HG02852 (cell line): ENCODE data around the gene STX8.

Experiments
- ATAC-seq: cut with Tn5 transposase; IDR thresholded peaks from one replicate; pipeline ENCODE4 v1.9.1; 2021; ENCODE audit warnings: mild to moderate bottlenecking, moderate library complexity; ENCODE audit not compliant: unreplicated experiment

STX8 gene

GRCh38 chr17:9242497-9242881 lies 333.1 kb downstream of the STX8 start:
- no peak for ATAC-seq

GRCh38 chr17:9241774-9242496 lies 333.7 kb downstream of the STX8 start:
- no peak for ATAC-seq

- no peak for ATAC-seq
Observed at GRCh38 chr17:9241371-9241712, 334.3 kb downstream of the STX8 start.

DNA sequence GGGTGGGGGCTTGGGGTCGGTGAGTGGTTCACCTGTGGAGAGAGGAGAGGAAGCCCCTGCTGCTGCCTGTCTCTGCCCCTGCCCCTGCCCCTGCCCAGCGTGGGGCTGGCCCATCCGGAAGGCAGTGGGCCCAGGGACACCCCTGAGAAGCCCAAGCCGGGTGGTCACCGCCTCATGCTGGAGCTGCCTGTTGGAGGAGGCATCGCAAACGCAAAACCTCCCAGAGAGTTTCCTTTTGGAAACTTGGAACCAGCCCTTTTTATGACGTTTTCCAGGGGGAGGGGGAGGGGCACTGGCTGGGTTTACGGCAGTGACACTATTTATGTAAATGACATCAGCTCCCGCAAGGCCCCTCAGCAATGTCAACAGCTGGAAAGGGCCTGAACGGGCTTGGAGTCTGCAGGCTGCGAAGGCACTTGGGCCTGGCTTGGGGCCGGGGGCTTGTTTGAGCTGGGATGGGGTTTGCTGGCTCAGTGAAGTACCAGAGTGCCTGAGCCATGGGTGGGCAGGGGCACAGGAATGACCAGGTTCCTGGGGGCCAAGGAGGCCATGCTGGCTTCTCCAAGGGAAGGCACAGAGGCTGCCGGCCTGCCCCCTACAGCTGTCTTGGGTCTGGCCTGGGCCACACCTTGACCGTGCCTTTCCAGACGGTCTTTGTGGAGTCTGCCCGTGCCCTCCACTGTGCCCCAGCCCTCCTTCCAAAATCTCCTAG lies 334.8 kb downstream of the STX8 start:
- ATAC-seq: no peak

GRCh38 chr17:9239793-9240658 lies 335.6 kb downstream of the STX8 start:
- peak; percentile 55 for ATAC-seq

DNA sequence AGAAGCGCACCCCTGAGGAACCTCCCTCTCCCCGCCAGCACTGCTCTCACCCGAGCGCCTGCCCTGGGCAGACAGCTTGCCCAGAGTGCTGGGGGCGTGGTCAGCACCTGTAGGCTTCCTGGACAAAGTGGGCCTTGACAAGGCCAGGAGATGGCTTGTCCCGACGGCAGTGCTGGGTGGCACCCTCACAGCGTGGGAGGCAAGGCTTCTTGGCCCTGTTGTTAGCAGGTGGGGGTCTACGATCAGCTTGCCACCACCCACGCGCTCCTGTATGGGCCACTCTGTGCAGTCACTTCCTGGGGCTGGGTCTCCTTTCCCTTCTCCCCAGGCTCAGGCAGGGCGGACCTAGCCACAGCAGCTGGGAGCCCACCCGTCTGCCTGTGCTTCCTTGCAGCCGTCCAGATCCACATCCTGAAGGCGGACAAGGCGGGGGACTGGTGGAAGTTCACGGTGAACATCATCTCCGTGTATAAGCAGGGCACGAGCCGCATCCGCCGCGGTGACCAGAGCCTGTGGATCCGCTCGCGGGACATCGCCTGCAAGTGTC lies 336.3 kb downstream of the STX8 start:
- ATAC-seq: no peak

DNA sequence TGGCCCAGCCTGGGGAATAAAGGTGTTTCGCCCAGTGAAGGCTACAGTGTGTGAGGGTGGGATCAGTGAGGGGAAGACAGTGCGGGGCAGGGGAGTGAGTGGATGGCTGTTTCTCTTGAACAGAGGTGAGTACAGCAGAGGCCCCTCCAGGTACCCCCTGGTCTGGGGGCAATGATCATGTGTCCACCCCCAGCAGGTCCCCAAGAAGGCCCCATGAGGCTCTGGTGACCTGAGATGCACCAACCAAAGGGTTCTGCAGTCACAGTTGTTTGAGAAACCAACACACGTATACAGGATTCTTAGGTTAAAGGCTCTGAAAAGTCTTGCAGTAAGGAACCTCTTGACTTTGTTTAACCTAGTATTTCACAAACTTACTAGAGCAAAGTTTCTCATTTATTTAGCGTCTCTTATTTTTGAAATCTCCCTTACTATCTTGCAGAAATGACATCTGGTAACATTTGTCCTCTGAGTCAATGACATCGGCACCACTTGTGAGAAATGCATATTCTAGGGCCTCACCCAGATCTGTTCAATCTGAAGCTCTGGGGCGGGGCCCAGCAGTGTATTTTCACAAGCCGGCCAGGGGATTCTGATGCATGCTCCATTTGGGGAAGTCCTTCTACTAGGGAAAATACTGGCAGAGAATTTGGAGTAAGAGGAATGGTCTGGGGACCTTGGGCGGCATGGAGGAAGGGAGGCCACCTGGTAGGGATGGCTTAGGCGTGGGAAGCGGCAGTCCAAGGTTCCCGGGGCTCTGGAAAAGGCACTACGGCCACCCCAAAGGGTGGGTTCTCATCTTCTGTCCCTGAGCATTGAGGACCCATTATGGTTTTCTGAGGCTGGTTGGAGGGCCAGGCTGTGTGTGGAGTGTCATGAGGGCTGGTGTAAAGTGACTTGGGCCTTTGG lies 337.0 kb downstream of the STX8 start:
- ATAC-seq: no peak

- no peak for ATAC-seq
Observed at GRCh38 chr17:9237661-9238301, 337.8 kb downstream of the STX8 start.

DNA sequence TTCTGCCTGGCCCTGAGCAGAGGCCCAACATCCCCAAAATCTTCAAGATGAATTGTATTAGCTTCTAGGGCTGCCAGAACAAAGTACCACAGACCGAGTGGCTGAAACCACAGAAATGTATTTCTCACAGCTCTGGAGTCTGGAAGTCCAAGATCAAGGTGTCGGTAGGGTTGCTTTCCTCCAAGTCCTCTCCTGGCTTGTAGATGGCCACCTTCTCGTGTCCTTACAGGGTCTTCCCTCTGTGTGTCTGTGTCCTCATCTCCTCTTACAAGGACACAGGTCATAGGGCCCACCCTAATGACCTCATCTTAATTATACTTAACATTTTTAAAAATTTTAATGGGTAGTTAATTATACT lies 338.6 kb downstream of the STX8 start:
- ATAC-seq: no peak

DNA sequence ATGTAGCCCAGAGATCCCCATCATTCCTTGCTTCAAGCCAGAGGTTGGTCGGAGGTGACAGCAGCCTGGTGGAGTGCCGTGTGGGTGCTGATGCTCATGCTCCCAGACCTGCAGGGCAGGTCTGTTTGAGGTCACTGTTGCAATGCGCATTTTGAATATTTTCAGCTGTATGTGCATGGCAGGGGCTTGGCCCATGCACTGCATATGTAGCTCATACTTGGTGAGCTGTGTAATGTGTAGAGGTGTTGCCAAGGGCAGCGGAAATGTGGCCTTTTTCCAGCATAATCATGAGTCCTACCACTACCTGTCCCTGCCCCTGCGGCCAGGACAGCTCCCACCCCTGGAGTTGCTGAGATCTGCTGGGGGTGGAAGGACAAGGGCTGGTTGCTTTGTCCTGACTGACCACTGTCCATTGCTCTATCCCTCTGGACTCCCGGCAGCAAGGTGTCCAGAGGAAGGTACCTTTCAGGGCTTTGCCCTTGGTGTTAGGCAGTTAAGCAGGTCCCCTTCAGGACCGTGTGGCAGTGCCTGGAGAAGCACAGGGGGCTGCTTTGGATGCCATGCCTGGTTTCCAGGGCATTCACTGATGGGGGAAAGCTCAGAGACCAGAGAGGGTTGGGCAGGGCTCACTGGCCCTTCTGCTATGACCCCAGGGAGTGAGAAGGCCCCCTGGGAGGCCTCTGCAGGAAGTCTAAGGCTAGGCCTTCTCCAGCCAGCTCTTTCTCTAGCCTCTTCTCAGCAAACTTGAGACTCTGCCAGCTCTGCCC lies 339.2 kb downstream of the STX8 start:
- ATAC-seq: no peak

GRCh38 chr17:9235346-9235745 lies 340.3 kb downstream of the STX8 start:
- ATAC-seq: no peak

DNA sequence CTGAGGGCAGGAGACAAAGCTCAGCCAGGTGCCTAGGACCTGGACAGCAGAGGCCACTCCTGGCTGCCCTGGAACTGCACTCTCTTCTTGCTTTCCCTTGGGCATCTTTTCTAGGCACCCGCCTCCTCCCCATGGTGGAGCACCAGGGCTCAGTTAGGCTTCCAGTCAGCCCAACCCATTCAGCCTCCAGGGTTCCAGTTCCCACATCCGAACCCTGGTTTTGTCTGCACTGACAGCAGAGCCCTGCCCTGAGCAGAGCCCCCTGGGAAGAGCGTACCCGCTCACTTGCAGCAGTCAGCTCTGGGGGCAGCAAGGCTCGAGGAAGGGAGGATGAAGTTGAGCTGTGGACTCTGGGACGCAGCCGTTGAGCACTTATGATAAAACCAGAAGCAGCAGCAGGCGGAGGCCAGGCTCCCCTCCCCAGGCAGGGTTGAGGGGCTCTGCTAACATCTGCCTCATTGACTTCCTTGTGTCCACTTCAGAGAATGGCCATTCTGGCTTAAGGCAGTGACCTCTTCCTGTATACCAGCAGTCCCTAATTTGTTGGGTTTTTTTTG lies 341.2 kb downstream of the STX8 start:
- no peak for ATAC-seq

DNA sequence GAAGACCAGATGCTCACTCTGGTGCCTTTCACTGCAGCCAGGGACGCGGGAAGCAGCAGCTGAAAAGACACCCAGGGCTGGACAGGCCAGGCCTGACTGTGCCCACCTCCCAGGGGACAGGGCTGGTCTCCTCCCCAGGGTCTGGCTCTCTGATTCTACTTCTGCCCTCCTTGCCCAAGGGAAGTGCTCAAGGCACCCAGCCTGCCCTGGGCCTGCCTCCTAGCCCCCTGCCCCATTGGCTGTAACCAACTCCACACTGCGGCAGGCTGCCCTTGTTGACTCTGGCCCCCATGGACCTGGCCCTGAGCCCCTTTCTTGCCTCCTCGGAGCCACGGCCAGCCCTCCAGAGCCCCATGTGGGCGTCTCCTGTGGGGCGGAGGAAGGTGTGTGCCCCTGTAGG lies 341.9 kb downstream of the STX8 start:
- ATAC-seq: no peak

DNA sequence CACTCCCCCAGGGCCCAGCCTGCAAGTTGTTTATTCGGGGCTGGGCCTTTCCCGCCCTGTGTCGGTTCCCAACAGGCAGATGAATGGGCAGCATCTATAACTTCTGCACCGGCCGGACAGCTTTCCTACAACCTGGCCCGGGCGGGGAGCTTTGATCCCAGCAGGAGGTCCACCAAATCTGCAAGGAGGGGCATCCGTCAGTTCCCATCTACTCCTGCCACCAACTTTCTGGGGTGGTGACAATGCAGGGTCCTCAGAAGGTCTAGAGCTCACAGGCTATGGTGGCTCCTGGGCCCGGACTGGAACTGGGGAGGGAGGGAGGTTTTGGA lies 342.4 kb downstream of the STX8 start:
- ATAC-seq: no peak

GRCh38 chr17:9232591-9233270 lies 342.9 kb downstream of the STX8 start:
- no peak for ATAC-seq

- ATAC-seq: no peak
Observed at GRCh38 chr17:9232155-9232475, 343.5 kb downstream of the STX8 start.

- no peak for ATAC-seq
Observed at GRCh38 chr17:9231449-9232154, 344.0 kb downstream of the STX8 start.

DNA sequence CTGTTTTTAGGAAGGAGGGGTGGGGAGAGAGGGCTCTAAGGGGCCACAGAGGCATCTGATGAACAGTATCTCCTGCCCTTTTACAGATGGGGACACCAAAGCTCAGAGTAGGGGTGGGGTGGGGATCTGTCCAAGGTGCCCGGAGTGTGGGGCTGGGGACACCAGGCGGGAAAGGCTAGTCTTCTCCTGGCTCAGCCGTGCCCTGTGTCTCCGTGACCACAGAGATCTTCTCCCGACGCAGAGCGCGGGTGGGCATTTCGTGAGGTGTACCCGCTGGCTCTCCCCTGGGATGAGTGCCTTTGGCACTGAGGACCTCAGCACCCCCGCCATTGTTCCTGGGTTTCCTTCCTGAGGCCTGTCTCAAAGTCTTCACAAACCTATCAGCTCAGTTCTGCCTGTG lies 344.8 kb downstream of the STX8 start:
- no peak for ATAC-seq
